IPS-20b (cell line): ENCODE results near the gene KCNN1.
"Not testable (repeated sequence)": the region's sequence is repeated elsewhere in the genome, so short reads cannot be mapped to it uniquely, and the experiment has no call there.

Experiments
- H3K27ac ChIP-seq: one replicate; pipeline ENCODE4 v1.5.1; 2013; ENCODE audit warnings: low read length
- H3K27me3 ChIP-seq: 2 replicates; pipeline ENCODE4 v1.6.1; 2013; ENCODE audit warnings: mild to moderate bottlenecking, low read length, inconsistent platforms; ENCODE audit not compliant: insufficient read depth
- H3K36me3 ChIP-seq: 2 replicates; pipeline ENCODE4 v1.6.1; 2013; ENCODE audit warnings: low read depth, mild to moderate bottlenecking, inconsistent platforms, low read length, moderate library complexity; ENCODE audit not compliant: insufficient read depth
- H3K4me1 ChIP-seq: 2 replicates; pipeline ENCODE4 v1.6.1; 2013; ENCODE audit warnings: mild to moderate bottlenecking, control low read depth, inconsistent platforms, low read length, moderate library complexity; ENCODE audit not compliant: insufficient read depth
- H3K4me3 ChIP-seq: 2 replicates; pipeline ENCODE4 v1.5.1; 2013; ENCODE audit warnings: mild to moderate bottlenecking, low read length, inconsistent platforms
- H3K9ac ChIP-seq: 2 replicates; pipeline ENCODE4 v1.6.1; 2013; ENCODE audit warnings: low read depth, mild to moderate bottlenecking, inconsistent platforms, low read length, moderate library complexity
- H3K9me3 ChIP-seq: 2 replicates; pipeline ENCODE4 v1.6.1; 2013; ENCODE audit warnings: mild to moderate bottlenecking, low read depth, low read length, inconsistent platforms; ENCODE audit not compliant: insufficient read depth

KCNN1 gene

GRCh38 chr19:18029617-18030338, 62.9 kb downstream of the KCNN1 start:
- H3K9me3 ChIP-seq = no peaks in the 10 kb centered on the region
- H3K4me1 ChIP-seq = no peaks in the 10 kb centered on the region
- no peaks in the 10 kb centered on the region for H3K36me3 ChIP-seq
- no peaks in the 10 kb centered on the region for H3K27me3 ChIP-seq
- no peak overlapping the region for H3K4me3 ChIP-seq
- no peak overlapping the region for H3K9ac ChIP-seq
- no peak overlapping the region for H3K27ac ChIP-seq

GRCh38 chr19:18031401-18031800, 64.5 kb downstream of the KCNN1 start:
- H3K4me3 ChIP-seq, H3K27ac ChIP-seq, H3K36me3 ChIP-seq, H3K9me3 ChIP-seq, H3K27me3 ChIP-seq, H3K4me1 ChIP-seq, H3K9ac ChIP-seq: not testable (repeated sequence)

- not testable (repeated sequence) for H3K9me3 ChIP-seq, H3K9ac ChIP-seq, H3K36me3 ChIP-seq, H3K27ac ChIP-seq, H3K4me1 ChIP-seq, H3K27me3 ChIP-seq, H3K4me3 ChIP-seq
These were observed 65.2 kb downstream of the KCNN1 start for GRCh38 chr19:18032102-18032501.

- Histone ChIP-seq H3K4me1 (no peaks in the 10 kb centered on the region), H3K4me3 (no peak overlapping the region), H3K36me3 (no peaks in the 10 kb centered on the region), H3K27me3 (no peaks in the 10 kb centered on the region), H3K27ac (no peak overlapping the region), H3K9ac (no peak overlapping the region), H3K9me3 (no peaks in the 10 kb centered on the region)
These were observed 74.1 kb downstream of the KCNN1 start for GRCh38 chr19:18041054-18041453.

GRCh38 chr19:18043676-18044075, 76.8 kb downstream of the KCNN1 start:
- H3K27ac ChIP-seq = no peak overlapping the region
- no peak overlapping the region for H3K9ac ChIP-seq
- no peaks in the 10 kb centered on the region for H3K4me1 ChIP-seq

GRCh38 chr19:18044825-18045304, 78.0 kb downstream of the KCNN1 start:
- Histone ChIP-seq H3K36me3 (no peaks in the 10 kb centered on the region), H3K27ac (no peak overlapping the region), H3K9me3 (no peaks in the 10 kb centered on the region), H3K4me1 (no peaks in the 10 kb centered on the region), H3K9ac (no peak overlapping the region), H3K4me3 (no peak overlapping the region), H3K27me3 (no peaks in the 10 kb centered on the region)

More at GRCh38 chr19:18043676-18044075, 76.8 kb downstream of the KCNN1 start:
- Histone ChIP-seq H3K9me3 (no peaks in the 10 kb centered on the region), H3K36me3 (no peaks in the 10 kb centered on the region), H3K4me3 (no peak overlapping the region), H3K27me3 (no peaks in the 10 kb centered on the region)

GRCh38 chr19:18045307-18046050, 78.6 kb downstream of the KCNN1 start:
- Histone ChIP-seq H3K9ac (no peak overlapping the region), H3K27ac (no peak overlapping the region), H3K4me3 (no peak overlapping the region), H3K4me1 (no peaks in the 10 kb centered on the region), H3K36me3 (no peaks in the 10 kb centered on the region), H3K9me3 (no peaks in the 10 kb centered on the region), H3K27me3 (no peaks in the 10 kb centered on the region)

GRCh38 chr19:18046059-18046718, 79.3 kb downstream of the KCNN1 start:
- Histone ChIP-seq H3K27ac (no peak overlapping the region), H3K4me3 (no peak overlapping the region), H3K9ac (no peak overlapping the region), H3K4me1 (no peaks in the 10 kb centered on the region), H3K27me3 (no peaks in the 10 kb centered on the region), H3K36me3 (no peaks in the 10 kb centered on the region), H3K9me3 (no peaks in the 10 kb centered on the region)

- Histone ChIP-seq H3K9me3 (no peaks in the 10 kb centered on the region), H3K4me1 (no peaks in the 10 kb centered on the region), H3K27ac (no peak overlapping the region), H3K27me3 (no peaks in the 10 kb centered on the region), H3K9ac (no peak overlapping the region), H3K36me3 (no peaks in the 10 kb centered on the region), H3K4me3 (no peak overlapping the region)
These were observed 82.5 kb downstream of the KCNN1 start for GRCh38 chr19:18049385-18049784.
